Effector memory CD8-positive, alpha-beta T cell (primary cell): ENCODE results near the gene TBL1X.
A peak's percentile ranks its signal among the peaks of the same experiment; 100 is the strongest.

Experiments
- ATAC-seq: fragments of 150-1000 bp; cut with Tn5 transposase; replicated peaks from 2 replicates; pipeline ENCODE4 v1.10.0; 2021; ENCODE audit warnings: mild to moderate bottlenecking, moderate library complexity
- DNase-seq, 3 experiments: peaks; one replicate each; pipeline ENCODE4 v3.0.0; 2021
- H3K27ac Mint-ChIP-seq, 2 donors: one replicate each; pipeline ENCODE4 v1.8.0; 2022; ENCODE audit warnings: mild to moderate bottlenecking in 2 of 2, mixed read lengths in 2 of 2, moderate library complexity in 2 of 2
- H3K27me3 Mint-ChIP-seq, 2 donors: one replicate each; pipeline ENCODE4 v1.8.0; 2022; ENCODE audit warnings: mixed read lengths in 2 of 2
- H3K36me3 Mint-ChIP-seq: one replicate; pipeline ENCODE4 v1.8.0; 2022; ENCODE audit warnings: mild to moderate bottlenecking, moderate library complexity, mixed read lengths; ENCODE audit not compliant: insufficient read depth
- H3K4me1 Mint-ChIP-seq, 2 donors: one replicate each; pipeline ENCODE4 v1.8.0; 2022; ENCODE audit warnings: low read depth in 2 of 2, mixed read lengths in 2 of 2
- H3K4me3 Mint-ChIP-seq, 2 donors: one replicate each; pipeline ENCODE4 v1.8.0; 2022; ENCODE audit warnings: mild to moderate bottlenecking in 2 of 2, mixed read lengths in 2 of 2, moderate library complexity in 2 of 2
- H3K9me3 Mint-ChIP-seq, 2 donors: one replicate each; pipeline ENCODE4 v1.8.0; 2022; ENCODE audit warnings: mixed read lengths in 2 of 2

The TBL1X gene

GRCh38 chrX:9619581-9619980 lies 154.7 kb downstream of the TBL1X start:
- ATAC-seq (no peak), DNase-seq (no peak)
- H3K9me3 Mint-ChIP-seq, result no peaks in the 10 kb centered on the region
- H3K27ac Mint-ChIP-seq, result peak overlapping the region in 1 of 2 donors; percentile 47
- H3K4me1 Mint-ChIP-seq, result peaks cover 15 to 23% of the 10 kb centered on the region in 2 donors
- peaks cover 2% of the 10 kb centered on the region for H3K36me3 Mint-ChIP-seq
- no peak overlapping the region for H3K4me3 Mint-ChIP-seq
- no peaks in the 10 kb centered on the region for H3K27me3 Mint-ChIP-seq

DNA sequence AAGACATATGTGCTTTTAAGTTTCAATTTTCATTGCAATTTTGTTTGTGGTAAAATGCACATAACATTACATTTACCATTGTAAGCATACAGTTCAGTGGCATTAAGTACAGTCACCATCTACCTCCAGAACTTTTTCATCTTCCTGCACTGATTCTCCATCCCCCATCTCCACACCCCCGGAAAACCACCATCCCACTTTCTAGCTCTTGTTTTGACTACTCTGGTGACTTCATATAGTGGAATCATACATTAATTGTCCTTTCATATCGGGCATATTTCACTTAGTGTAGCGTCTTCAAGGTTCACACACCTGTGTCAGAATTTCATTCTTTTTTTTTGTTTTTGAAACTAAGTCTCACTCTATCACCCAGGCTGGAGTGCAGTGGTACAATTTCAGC lies 157.3 kb downstream of the TBL1X start:
- H3K4me3 Mint-ChIP-seq, result no peak overlapping the region
- peaks cover 15 to 23% of the 10 kb centered on the region in 2 donors for H3K4me1 Mint-ChIP-seq
- H3K27ac Mint-ChIP-seq, result peak overlapping the region in 1 of 2 donors; percentile 73
- no peaks in the 10 kb centered on the region for H3K27me3 Mint-ChIP-seq
- H3K36me3 Mint-ChIP-seq, result peaks cover 2% of the 10 kb centered on the region
- H3K9me3 Mint-ChIP-seq, result no peaks in the 10 kb centered on the region
- DNase-seq (no peak), ATAC-seq (no peak)

- no peaks in the 10 kb centered on the region for H3K27me3 Mint-ChIP-seq
- H3K36me3 Mint-ChIP-seq, result no peaks in the 10 kb centered on the region
- H3K27ac Mint-ChIP-seq, result no peak overlapping the region
- H3K4me1 Mint-ChIP-seq, result peaks cover 2 to 7% of the 10 kb centered on the region in 2 donors
- ATAC-seq (no peak), DNase-seq (no peak)
- no peaks in the 10 kb centered on the region for H3K9me3 Mint-ChIP-seq
- H3K4me3 Mint-ChIP-seq, result no peak overlapping the region
These were observed 161.5 kb downstream of the TBL1X start for GRCh38 chrX:9626379-9626778.

GRCh38 chrX:9627922-9628321 lies 163.1 kb downstream of the TBL1X start:
- H3K27ac Mint-ChIP-seq, result no peak overlapping the region
- no peaks in the 10 kb centered on the region for H3K27me3 Mint-ChIP-seq
- H3K4me1 Mint-ChIP-seq, result peaks cover 0 to 2% of the 10 kb centered on the region in 2 donors
- DNase-seq (no peak), ATAC-seq (no peak)
- no peak overlapping the region for H3K4me3 Mint-ChIP-seq
- no peaks in the 10 kb centered on the region for H3K36me3 Mint-ChIP-seq
- H3K9me3 Mint-ChIP-seq, result no peaks in the 10 kb centered on the region

DNA sequence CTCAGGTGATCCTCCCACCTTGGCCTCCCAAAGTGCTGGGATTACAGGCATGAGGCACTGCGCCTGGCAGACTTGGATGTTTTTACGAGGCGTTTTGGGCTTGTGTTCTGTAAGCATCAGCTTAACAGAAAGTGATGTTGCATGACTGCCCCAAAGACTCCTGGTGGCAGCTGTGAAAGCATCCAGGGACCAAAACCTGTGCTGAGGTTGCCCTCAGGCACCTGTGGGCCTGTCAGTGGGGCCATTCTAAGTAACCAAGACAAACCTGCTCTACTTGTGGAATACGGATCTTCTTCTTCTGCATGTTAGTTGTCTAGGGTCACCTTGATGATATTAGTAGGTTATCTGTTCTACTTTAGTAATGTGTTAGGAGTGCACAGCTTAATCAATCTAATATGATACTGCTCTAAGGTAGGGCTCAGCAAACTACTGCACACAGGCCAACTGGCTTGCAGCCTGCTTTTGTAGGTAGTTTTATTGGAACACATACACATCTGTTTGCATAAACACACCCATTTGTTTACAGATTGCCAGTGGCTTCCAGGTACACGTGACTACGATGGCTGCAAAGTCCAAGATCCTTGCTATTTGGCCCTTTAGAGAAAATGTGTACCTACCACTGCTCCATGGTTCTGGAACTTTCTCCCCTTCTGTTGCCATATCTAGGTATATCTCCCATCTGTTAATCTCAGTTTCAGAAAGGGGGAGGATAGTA lies 164.1 kb downstream of the TBL1X start:
- H3K4me1 Mint-ChIP-seq, result peaks cover 0 to 2% of the 10 kb centered on the region in 2 donors
- no peak overlapping the region for H3K27ac Mint-ChIP-seq
- ATAC-seq (no peak), DNase-seq (no peak)
- H3K9me3 Mint-ChIP-seq, result no peaks in the 10 kb centered on the region
- H3K36me3 Mint-ChIP-seq, result no peaks in the 10 kb centered on the region
- no peaks in the 10 kb centered on the region for H3K27me3 Mint-ChIP-seq
- H3K4me3 Mint-ChIP-seq, result no peak overlapping the region

DNA sequence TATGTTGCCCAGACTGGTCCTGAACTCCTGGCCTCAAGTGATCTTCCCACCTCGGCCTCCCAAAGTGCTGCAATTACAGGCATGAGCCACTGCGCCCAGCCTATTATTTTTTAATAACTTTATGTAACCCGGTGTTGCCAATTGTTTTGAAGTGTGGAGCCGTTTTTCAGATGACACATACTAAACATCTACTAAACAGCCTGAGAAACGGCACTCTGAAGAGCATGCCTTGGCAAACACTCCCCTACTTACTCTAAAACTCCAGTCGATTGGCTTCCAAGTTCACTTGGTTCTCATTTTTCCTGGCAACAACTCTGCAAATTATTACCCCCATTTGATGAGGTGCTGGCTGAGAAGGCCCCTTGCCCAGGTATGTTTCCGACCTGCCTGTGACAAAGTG lies 169.7 kb downstream of the TBL1X start:
- Mint-ChIP-seq H3K4me3 (no peak overlapping the region), H3K36me3 (no peaks in the 10 kb centered on the region), H3K27ac (no peak overlapping the region), H3K27me3 (no peaks in the 10 kb centered on the region), H3K4me1 (peaks cover 8 to 11% of the 10 kb centered on the region in 2 donors), H3K9me3 (no peaks in the 10 kb centered on the region)
- ATAC-seq (no peak), DNase-seq (no peak)

GRCh38 chrX:9635368-9635767 lies 170.5 kb downstream of the TBL1X start:
- DNase-seq (no peak), ATAC-seq (no peak)
- Mint-ChIP-seq H3K9me3 (no peaks in the 10 kb centered on the region), H3K4me1 (peaks cover 6 to 11% of the 10 kb centered on the region in 2 donors), H3K4me3 (no peak overlapping the region), H3K27ac (no peak overlapping the region), H3K27me3 (no peaks in the 10 kb centered on the region), H3K36me3 (no peaks in the 10 kb centered on the region)

DNA sequence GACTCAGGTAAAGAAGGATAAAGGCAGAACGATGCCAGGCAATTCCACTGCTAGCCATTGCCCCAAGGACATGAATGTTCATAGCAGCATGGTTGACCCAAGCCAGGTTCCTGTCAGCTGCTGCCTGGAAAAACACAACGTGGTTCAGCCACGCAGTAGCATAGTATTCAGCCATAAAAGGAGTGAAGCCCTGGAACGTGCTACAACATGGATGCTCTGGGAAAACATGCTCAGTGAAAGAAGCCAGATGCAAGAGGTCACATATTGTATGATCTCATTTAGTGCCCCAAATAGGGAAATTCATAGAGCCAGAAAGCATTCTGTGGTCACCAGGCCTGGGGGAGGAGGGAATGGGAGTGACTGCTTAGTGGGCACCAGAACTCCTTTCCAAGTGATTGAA lies 170.9 kb downstream of the TBL1X start:
- ATAC-seq (no peak), DNase-seq (no peak)
- H3K27me3 Mint-ChIP-seq, result no peaks in the 10 kb centered on the region
- no peaks in the 10 kb centered on the region for H3K36me3 Mint-ChIP-seq
- no peak overlapping the region for H3K27ac Mint-ChIP-seq
- no peak overlapping the region for H3K4me3 Mint-ChIP-seq
- H3K9me3 Mint-ChIP-seq, result no peaks in the 10 kb centered on the region
- H3K4me1 Mint-ChIP-seq, result peaks cover 6 to 11% of the 10 kb centered on the region in 2 donors

- Mint-ChIP-seq H3K27me3 (no peaks in the 10 kb centered on the region), H3K4me3 (no peak overlapping the region), H3K27ac (peak overlapping the region; percentile 26 to 58), H3K4me1 (peaks cover 14 to 27% of the 10 kb centered on the region in 2 donors), H3K36me3 (peaks cover 3% of the 10 kb centered on the region), H3K9me3 (no peaks in the 10 kb centered on the region)
- ATAC-seq, result no peak
- DNase-seq, result no peak
These were observed 174.0 kb downstream of the TBL1X start for GRCh38 chrX:9638871-9639270.

GRCh38 chrX:9642270-9642995 lies 177.6 kb downstream of the TBL1X start:
- Mint-ChIP-seq H3K27ac (peak overlapping the region; percentile 82 to 90), H3K4me3 (no peak overlapping the region), H3K4me1 (peaks cover 13 to 29% of the 10 kb centered on the region in 2 donors), H3K9me3 (no peaks in the 10 kb centered on the region), H3K36me3 (peaks cover 3% of the 10 kb centered on the region), H3K27me3 (no peaks in the 10 kb centered on the region)
- DNase-seq, result no peak
- peak; percentile 39 for ATAC-seq

- H3K27ac Mint-ChIP-seq, result peak overlapping the region in 1 of 2 donors; percentile 65
- peaks cover 3% of the 10 kb centered on the region for H3K36me3 Mint-ChIP-seq
- H3K4me1 Mint-ChIP-seq, result peaks cover 13 to 26% of the 10 kb centered on the region in 2 donors
- ATAC-seq, result no peak
- no peaks in the 10 kb centered on the region for H3K9me3 Mint-ChIP-seq
- no peaks in the 10 kb centered on the region for H3K27me3 Mint-ChIP-seq
- H3K4me3 Mint-ChIP-seq, result peak overlapping the region in 1 of 2 donors; percentile 38
- no peak for DNase-seq
These were observed 178.9 kb downstream of the TBL1X start for GRCh38 chrX:9643807-9644206.

DNA sequence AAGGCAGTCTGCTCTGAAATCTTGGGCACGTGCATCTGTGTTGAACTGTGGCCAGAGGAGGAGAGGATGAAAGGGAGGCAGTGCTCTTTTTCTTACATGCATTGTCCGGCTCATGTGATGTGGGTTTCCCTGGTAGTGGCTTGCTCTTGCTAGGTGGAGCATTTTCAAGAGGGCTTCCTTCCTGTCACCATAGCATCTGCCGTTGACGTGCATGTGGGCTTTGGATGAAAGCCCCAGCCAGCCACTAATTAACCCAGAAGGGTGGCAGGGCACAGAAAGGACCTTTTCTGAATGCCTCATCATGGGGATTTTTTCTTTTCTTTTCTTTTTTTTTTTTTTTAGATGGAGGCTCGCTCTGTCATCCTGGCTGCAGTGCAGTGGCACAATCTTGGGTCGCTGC lies 179.5 kb downstream of the TBL1X start:
- H3K27ac Mint-ChIP-seq, result peak overlapping the region in 1 of 2 donors; percentile 65
- H3K4me3 Mint-ChIP-seq, result peak overlapping the region in 1 of 2 donors; percentile 38
- no peaks in the 10 kb centered on the region for H3K9me3 Mint-ChIP-seq
- H3K36me3 Mint-ChIP-seq, result peaks cover 3% of the 10 kb centered on the region
- H3K27me3 Mint-ChIP-seq, result no peaks in the 10 kb centered on the region
- H3K4me1 Mint-ChIP-seq, result peaks cover 13 to 22% of the 10 kb centered on the region in 2 donors
- peak; percentile 21 to 30 (median 21) for DNase-seq
- peak; percentile 93 for ATAC-seq

DNA sequence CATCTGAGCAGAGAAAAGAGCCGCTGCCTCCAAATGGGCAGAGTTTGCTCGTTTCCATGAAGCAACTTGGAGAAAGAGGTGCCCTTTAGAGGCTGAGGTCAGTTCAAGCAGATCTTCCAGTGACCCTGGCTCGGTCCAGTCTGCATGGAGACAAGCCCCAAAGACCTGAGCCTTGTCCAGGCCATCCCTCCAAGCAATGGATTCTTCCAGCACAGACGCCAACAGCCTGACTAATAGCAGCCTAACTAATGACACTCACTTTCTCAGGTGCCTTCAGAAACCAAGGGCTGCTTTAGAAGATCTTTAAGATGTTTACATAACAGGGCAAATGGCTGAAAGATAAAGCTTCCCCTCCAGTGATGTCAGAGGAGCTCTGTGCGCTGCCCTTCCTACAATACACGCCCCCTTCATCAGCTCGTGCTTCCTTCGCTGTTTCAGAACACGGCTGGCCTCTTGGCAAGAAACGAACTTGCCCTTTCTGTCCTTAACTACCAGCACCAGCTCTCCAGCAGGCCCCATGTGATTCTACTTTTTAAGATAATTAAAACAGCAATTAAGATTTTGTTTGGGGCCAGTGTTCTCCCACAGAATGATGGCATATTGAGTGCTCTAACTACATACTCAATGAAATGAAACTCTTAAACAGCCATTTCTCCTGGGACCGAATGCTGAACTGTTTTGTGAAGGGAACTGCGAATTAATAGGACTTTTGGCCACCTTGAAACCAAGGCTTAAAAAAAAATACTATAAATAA lies 181.8 kb downstream of the TBL1X start:
- Mint-ChIP-seq H3K27ac (no peak overlapping the region), H3K4me3 (no peak overlapping the region), H3K9me3 (no peaks in the 10 kb centered on the region), H3K27me3 (no peaks in the 10 kb centered on the region), H3K4me1 (peaks cover 13 to 22% of the 10 kb centered on the region in 2 donors), H3K36me3 (peaks cover 3% of the 10 kb centered on the region)
- no peak for ATAC-seq
- no peak for DNase-seq
